Measurements from ENCODE around the gene SND1.

The SND1 gene

GRCh38 chr7:128059143-128059988 is 407.4 kb downstream of the SND1 start:
- H3K9me3 ChIP-seq (ENCODE audit: control insufficient read depth, low read length), result no peaks in the 10 kb centered on the region
- no peak overlapping the region for H3K9ac ChIP-seq (ENCODE audit: low read length)
- no peaks in the 10 kb centered on the region for H3K27me3 ChIP-seq (ENCODE audit: control insufficient read depth, insufficient read depth, low read length)
- H3K36me3 ChIP-seq (ENCODE audit: control insufficient read depth, insufficient read depth, low read length), result no peaks in the 10 kb centered on the region
- H3K4me1 ChIP-seq (ENCODE audit: control insufficient read depth, insufficient read depth, low read length), result no peaks in the 10 kb centered on the region
- no peak overlapping the region for H3K4me3 ChIP-seq (ENCODE audit: low read length)

- Histone ChIP-seq H3K9ac (ENCODE audit: low read length) (no peak overlapping the region), H3K36me3 (ENCODE audit: control insufficient read depth, insufficient read depth, low read length) (no peaks in the 10 kb centered on the region), H3K27me3 (ENCODE audit: control insufficient read depth, insufficient read depth, low read length) (no peaks in the 10 kb centered on the region), H3K9me3 (ENCODE audit: control insufficient read depth, low read length) (no peaks in the 10 kb centered on the region), H3K4me1 (ENCODE audit: control insufficient read depth, insufficient read depth, low read length) (no peaks in the 10 kb centered on the region), H3K4me3 (ENCODE audit: low read length) (no peak overlapping the region)
Measured at GRCh38 chr7:128060018-128060417, 408.0 kb downstream of the SND1 start.

GRCh38 chr7:128063088-128063487 is 411.1 kb downstream of the SND1 start:
- Histone ChIP-seq H3K4me3 (ENCODE audit: low read length) (no peak overlapping the region), H3K36me3 (ENCODE audit: control insufficient read depth, insufficient read depth, low read length) (no peaks in the 10 kb centered on the region), H3K27me3 (ENCODE audit: control insufficient read depth, insufficient read depth, low read length) (no peaks in the 10 kb centered on the region), H3K4me1 (ENCODE audit: control insufficient read depth, insufficient read depth, low read length) (no peaks in the 10 kb centered on the region), H3K9me3 (ENCODE audit: control insufficient read depth, low read length) (no peaks in the 10 kb centered on the region), H3K9ac (ENCODE audit: low read length) (no peak overlapping the region)

- no peaks in the 10 kb centered on the region for H3K4me1 ChIP-seq (ENCODE audit: control insufficient read depth, insufficient read depth, low read length)
- H3K36me3 ChIP-seq (ENCODE audit: control insufficient read depth, insufficient read depth, low read length), result no peaks in the 10 kb centered on the region
- no peaks in the 10 kb centered on the region for H3K27me3 ChIP-seq (ENCODE audit: control insufficient read depth, insufficient read depth, low read length)
- H3K9me3 ChIP-seq (ENCODE audit: control insufficient read depth, low read length), result no peaks in the 10 kb centered on the region
- no peak overlapping the region for H3K4me3 ChIP-seq (ENCODE audit: low read length)
- no peak overlapping the region for H3K9ac ChIP-seq (ENCODE audit: low read length)
Measured at GRCh38 chr7:128065872-128066271, 413.9 kb downstream of the SND1 start.

GRCh38 chr7:128066395-128066794 is 414.4 kb downstream of the SND1 start:
- Histone ChIP-seq H3K9ac (ENCODE audit: low read length) (no peak overlapping the region), H3K4me3 (ENCODE audit: low read length) (no peak overlapping the region), H3K4me1 (ENCODE audit: control insufficient read depth, insufficient read depth, low read length) (no peaks in the 10 kb centered on the region), H3K27me3 (ENCODE audit: control insufficient read depth, insufficient read depth, low read length) (no peaks in the 10 kb centered on the region), H3K36me3 (ENCODE audit: control insufficient read depth, insufficient read depth, low read length) (no peaks in the 10 kb centered on the region), H3K9me3 (ENCODE audit: control insufficient read depth, low read length) (no peaks in the 10 kb centered on the region)

- Histone ChIP-seq H3K36me3 (ENCODE audit: control insufficient read depth, insufficient read depth, low read length) (no peaks in the 10 kb centered on the region), H3K27me3 (ENCODE audit: control insufficient read depth, insufficient read depth, low read length) (no peaks in the 10 kb centered on the region), H3K4me3 (ENCODE audit: low read length) (no peak overlapping the region), H3K4me1 (ENCODE audit: control insufficient read depth, insufficient read depth, low read length) (no peaks in the 10 kb centered on the region), H3K9me3 (ENCODE audit: control insufficient read depth, low read length) (no peaks in the 10 kb centered on the region), H3K9ac (ENCODE audit: low read length) (no peak overlapping the region)
Measured at GRCh38 chr7:128066858-128067257, 414.9 kb downstream of the SND1 start.

GRCh38 chr7:128067983-128068382 is 416.0 kb downstream of the SND1 start:
- no peaks in the 10 kb centered on the region for H3K4me1 ChIP-seq (ENCODE audit: control insufficient read depth, insufficient read depth, low read length)
- H3K4me3 ChIP-seq (ENCODE audit: low read length), result no peak overlapping the region
- H3K36me3 ChIP-seq (ENCODE audit: control insufficient read depth, insufficient read depth, low read length), result no peaks in the 10 kb centered on the region
- H3K9me3 ChIP-seq (ENCODE audit: control insufficient read depth, low read length), result no peaks in the 10 kb centered on the region
- H3K27me3 ChIP-seq (ENCODE audit: control insufficient read depth, insufficient read depth, low read length), result no peaks in the 10 kb centered on the region
- no peak overlapping the region for H3K9ac ChIP-seq (ENCODE audit: low read length)

GRCh38 chr7:128068785-128069184 is 416.8 kb downstream of the SND1 start:
- Histone ChIP-seq H3K4me1 (ENCODE audit: control insufficient read depth, insufficient read depth, low read length) (no peaks in the 10 kb centered on the region), H3K9me3 (ENCODE audit: control insufficient read depth, low read length) (no peaks in the 10 kb centered on the region), H3K36me3 (ENCODE audit: control insufficient read depth, insufficient read depth, low read length) (no peaks in the 10 kb centered on the region), H3K27me3 (ENCODE audit: control insufficient read depth, insufficient read depth, low read length) (no peaks in the 10 kb centered on the region), H3K9ac (ENCODE audit: low read length) (no peak overlapping the region), H3K4me3 (ENCODE audit: low read length) (no peak overlapping the region)

- no peaks in the 10 kb centered on the region for H3K36me3 ChIP-seq (ENCODE audit: control insufficient read depth, insufficient read depth, low read length)
- H3K9me3 ChIP-seq (ENCODE audit: control insufficient read depth, low read length), result no peaks in the 10 kb centered on the region
- H3K4me1 ChIP-seq (ENCODE audit: control insufficient read depth, insufficient read depth, low read length), result no peaks in the 10 kb centered on the region
- H3K9ac ChIP-seq (ENCODE audit: low read length), result no peak overlapping the region
- H3K4me3 ChIP-seq (ENCODE audit: low read length), result no peak overlapping the region
- H3K27me3 ChIP-seq (ENCODE audit: control insufficient read depth, insufficient read depth, low read length), result no peaks in the 10 kb centered on the region
Measured at GRCh38 chr7:128069373-128070364, 417.7 kb downstream of the SND1 start.

- Histone ChIP-seq H3K9me3 (ENCODE audit: control insufficient read depth, low read length) (no peaks in the 10 kb centered on the region), H3K4me3 (ENCODE audit: low read length) (no peak overlapping the region), H3K36me3 (ENCODE audit: control insufficient read depth, insufficient read depth, low read length) (no peaks in the 10 kb centered on the region), H3K27me3 (ENCODE audit: control insufficient read depth, insufficient read depth, low read length) (no peaks in the 10 kb centered on the region), H3K4me1 (ENCODE audit: control insufficient read depth, insufficient read depth, low read length) (peaks cover 2% of the 10 kb centered on the region), H3K9ac (ENCODE audit: low read length) (no peak overlapping the region)
Measured at GRCh38 chr7:128071376-128071775, 419.4 kb downstream of the SND1 start.

- H3K4me3 ChIP-seq (ENCODE audit: low read length), result no peak overlapping the region
- peaks cover 6% of the 10 kb centered on the region for H3K4me1 ChIP-seq (ENCODE audit: control insufficient read depth, insufficient read depth, low read length)
- H3K9me3 ChIP-seq (ENCODE audit: control insufficient read depth, low read length), result no peaks in the 10 kb centered on the region
- H3K36me3 ChIP-seq (ENCODE audit: control insufficient read depth, insufficient read depth, low read length), result no peaks in the 10 kb centered on the region
- H3K9ac ChIP-seq (ENCODE audit: low read length), result no peak overlapping the region
- no peaks in the 10 kb centered on the region for H3K27me3 ChIP-seq (ENCODE audit: control insufficient read depth, insufficient read depth, low read length)
Measured at GRCh38 chr7:128071801-128072200, 419.8 kb downstream of the SND1 start.
